Loucy (cell line): ENCODE data around the gene DDIT4L.

Experiments used
- EZH2phosphoT487 ChIP-seq: fragments of 200-600 bp; IDR thresholded peaks from 2 replicates; pipeline ENCODE4 v1.6.1; 2018; ENCODE audit warnings: antibody characterized with exemption, mild to moderate bottlenecking, moderate library complexity, borderline replicate concordance
- TF ChIP-seq, protein P1 (sequence below): fragments of 200-600 bp; sonication (generic); conservative IDR thresholded peaks from 2 replicates; pipeline ENCODE4 v1.5.1; 2014; ENCODE audit warnings: mild to moderate bottlenecking, antibody characterized with exemption, low read length

DNA sequence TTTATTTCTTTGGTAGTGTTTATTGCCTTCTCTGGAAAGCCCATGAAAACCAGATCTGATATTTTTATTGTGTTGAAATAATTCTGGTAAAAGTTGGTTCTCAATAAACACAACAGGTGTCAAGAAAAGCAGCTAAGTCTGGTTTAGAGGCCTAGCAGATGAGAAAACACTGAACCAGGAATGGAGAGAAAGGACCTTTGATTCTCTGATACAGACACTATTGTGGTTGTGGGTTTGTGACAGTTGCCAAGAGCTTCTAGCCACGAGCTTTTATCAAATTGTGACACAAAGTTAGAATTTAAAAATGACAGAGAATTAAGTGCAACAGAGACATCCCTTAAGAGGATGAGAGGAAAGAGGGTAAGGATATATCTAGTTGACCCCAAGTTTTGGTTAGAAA, 42.6 kb downstream of the DDIT4L start:
- TF ChIP-seq, protein P1, sequence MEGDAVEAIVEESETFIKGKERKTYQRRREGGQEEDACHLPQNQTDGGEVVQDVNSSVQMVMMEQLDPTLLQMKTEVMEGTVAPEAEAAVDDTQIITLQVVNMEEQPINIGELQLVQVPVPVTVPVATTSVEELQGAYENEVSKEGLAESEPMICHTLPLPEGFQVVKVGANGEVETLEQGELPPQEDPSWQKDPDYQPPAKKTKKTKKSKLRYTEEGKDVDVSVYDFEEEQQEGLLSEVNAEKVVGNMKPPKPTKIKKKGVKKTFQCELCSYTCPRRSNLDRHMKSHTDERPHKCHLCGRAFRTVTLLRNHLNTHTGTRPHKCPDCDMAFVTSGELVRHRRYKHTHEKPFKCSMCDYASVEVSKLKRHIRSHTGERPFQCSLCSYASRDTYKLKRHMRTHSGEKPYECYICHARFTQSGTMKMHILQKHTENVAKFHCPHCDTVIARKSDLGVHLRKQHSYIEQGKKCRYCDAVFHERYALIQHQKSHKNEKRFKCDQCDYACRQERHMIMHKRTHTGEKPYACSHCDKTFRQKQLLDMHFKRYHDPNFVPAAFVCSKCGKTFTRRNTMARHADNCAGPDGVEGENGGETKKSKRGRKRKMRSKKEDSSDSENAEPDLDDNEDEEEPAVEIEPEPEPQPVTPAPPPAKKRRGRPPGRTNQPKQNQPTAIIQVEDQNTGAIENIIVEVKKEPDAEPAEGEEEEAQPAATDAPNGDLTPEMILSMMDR = no peak
- no peak for TF ChIP-seq EZH2phosphoT487
